Nephron (organoid): ENCODE measurements around the gene CHID1.
A peak's percentile ranks its signal among the peaks of the same experiment; 100 is the strongest.

Experiments used
- H3K27ac Mint-ChIP-seq, 3 experiments: 2 replicates each; pipeline ENCODE4 v1.8.0; 2020; ENCODE audit warnings: mixed read lengths in 3 of 3, mild to moderate bottlenecking in 2 of 3, moderate library complexity in 1 of 3
- H3K27me3 Mint-ChIP-seq: 2 replicates; pipeline ENCODE4 v1.8.0; 2021; ENCODE audit warnings: low read depth, mild to moderate bottlenecking, moderate library complexity, mixed read lengths
- H3K36me3 Mint-ChIP-seq: 2 replicates; pipeline ENCODE4 v1.8.0; 2020; ENCODE audit warnings: low read depth, mixed read lengths
- H3K4me1 Mint-ChIP-seq: 2 replicates; pipeline ENCODE4 v1.8.0; 2020; ENCODE audit warnings: mixed read lengths
- H3K4me3 Mint-ChIP-seq, 3 experiments: 2 replicates each; pipeline ENCODE4 v1.8.0; 2020; ENCODE audit warnings: mild to moderate bottlenecking in 3 of 3, mixed read lengths in 3 of 3, moderate library complexity in 2 of 3
- H3K9me3 Mint-ChIP-seq: 2 replicates; pipeline ENCODE4 v1.8.0; 2020; ENCODE audit warnings: mixed read lengths
- CTCF ChIP-seq, 3 experiments: fragments of 200-600 bp; sonication (generic); IDR thresholded peaks; one replicate each; pipeline ENCODE4 v1.5.0; 2021; ENCODE audit warnings: antibody characterized with exemption in 3 of 3; ENCODE audit not compliant: unreplicated experiment in 3 of 3

The CHID1 gene

GRCh38 chr11:830295-831117 is 80.1 kb downstream of the CHID1 start:
- no peak for TF ChIP-seq CTCF (IDR thresholded peaks at IDR 0.05; ENCODE audit: unreplicated experiment in 3 of 3)
- peaks cover 32% of the 10 kb centered on the region for H3K4me1 Mint-ChIP-seq
- H3K36me3 Mint-ChIP-seq: no peaks in the 10 kb centered on the region
- H3K4me3 Mint-ChIP-seq: peak overlapping the region; percentile 59 to 82 (median 70)
- peak overlapping the region in 1 of 3 experiments; percentile 55 for H3K27ac Mint-ChIP-seq
- peaks cover 38% of the 10 kb centered on the region for H3K27me3 Mint-ChIP-seq
- H3K9me3 Mint-ChIP-seq: no peaks in the 10 kb centered on the region

- Mint-ChIP-seq H3K36me3 (peaks cover 6% of the 10 kb centered on the region), H3K9me3 (no peaks in the 10 kb centered on the region), H3K4me3 (peak overlapping the region; percentile 59 to 74 (median 70)), H3K4me1 (peaks cover 35% of the 10 kb centered on the region), H3K27ac (peak overlapping the region in 1 of 3 experiments; percentile 55), H3K27me3 (peaks cover 43% of the 10 kb centered on the region)
- TF ChIP-seq CTCF (IDR thresholded peaks at IDR 0.05; ENCODE audit: unreplicated experiment in 3 of 3): no peak
Observed at GRCh38 chr11:829847-830294, 80.7 kb downstream of the CHID1 start.

GRCh38 chr11:829176-829846 is 81.3 kb downstream of the CHID1 start:
- Mint-ChIP-seq H3K36me3 (peaks cover 8% of the 10 kb centered on the region), H3K4me1 (peaks cover 37% of the 10 kb centered on the region), H3K4me3 (peak overlapping the region; percentile 63 to 78 (median 70)), H3K27ac (peak overlapping the region in 2 of 3 experiments; percentile 25 to 51), H3K27me3 (peaks cover 45% of the 10 kb centered on the region), H3K9me3 (no peaks in the 10 kb centered on the region)
- TF ChIP-seq CTCF (IDR thresholded peaks at IDR 0.05; ENCODE audit: unreplicated experiment in 3 of 3): no peak

- no peak for TF ChIP-seq CTCF (IDR thresholded peaks at IDR 0.05; ENCODE audit: unreplicated experiment in 3 of 3)
- Mint-ChIP-seq H3K4me3 (peak overlapping the region; percentile 73 to 79 (median 78)), H3K9me3 (no peaks in the 10 kb centered on the region), H3K36me3 (peaks cover 8% of the 10 kb centered on the region), H3K4me1 (peaks cover 37% of the 10 kb centered on the region), H3K27ac (peak overlapping the region; percentile 29 to 75 (median 75)), H3K27me3 (peaks cover 45% of the 10 kb centered on the region)
Observed at GRCh38 chr11:828506-829175, 82.0 kb downstream of the CHID1 start.

- peak within 1 kb of the TSS; percentile 73 to 79 (median 78) for H3K4me3 Mint-ChIP-seq
- TF ChIP-seq CTCF (IDR thresholded peaks at IDR 0.05; ENCODE audit: unreplicated experiment in 3 of 3): no peak
- H3K27ac Mint-ChIP-seq: peak within 1 kb of the TSS; percentile 29 to 84 (median 75)
- H3K27me3 Mint-ChIP-seq: peaks cover 45% of the 10 kb centered on the region
- peaks cover 8% of the 10 kb centered on the region for H3K36me3 Mint-ChIP-seq
- peaks cover 37% of the 10 kb centered on the region for H3K4me1 Mint-ChIP-seq
- no peaks in the 10 kb centered on the region for H3K9me3 Mint-ChIP-seq
Observed at GRCh38 chr11:827897-828192, 82.8 kb downstream of the CHID1 start, which contains the start of gene CRACR2B. TSS of gene CRACR2B (plus strand) at chr11:827919. CDS start at chr11:828608, 689 bp downstream.
